ENCODE measurements around the gene SPPL3.
A peak's percentile ranks its signal among the peaks of the same experiment; 100 is the strongest.

SPPL3 gene

GRCh38 chr12:120903412-120904196 lies 554 bp downstream of the SPPL3 start (continued):
- TF ChIP-seq, protein P1, sequence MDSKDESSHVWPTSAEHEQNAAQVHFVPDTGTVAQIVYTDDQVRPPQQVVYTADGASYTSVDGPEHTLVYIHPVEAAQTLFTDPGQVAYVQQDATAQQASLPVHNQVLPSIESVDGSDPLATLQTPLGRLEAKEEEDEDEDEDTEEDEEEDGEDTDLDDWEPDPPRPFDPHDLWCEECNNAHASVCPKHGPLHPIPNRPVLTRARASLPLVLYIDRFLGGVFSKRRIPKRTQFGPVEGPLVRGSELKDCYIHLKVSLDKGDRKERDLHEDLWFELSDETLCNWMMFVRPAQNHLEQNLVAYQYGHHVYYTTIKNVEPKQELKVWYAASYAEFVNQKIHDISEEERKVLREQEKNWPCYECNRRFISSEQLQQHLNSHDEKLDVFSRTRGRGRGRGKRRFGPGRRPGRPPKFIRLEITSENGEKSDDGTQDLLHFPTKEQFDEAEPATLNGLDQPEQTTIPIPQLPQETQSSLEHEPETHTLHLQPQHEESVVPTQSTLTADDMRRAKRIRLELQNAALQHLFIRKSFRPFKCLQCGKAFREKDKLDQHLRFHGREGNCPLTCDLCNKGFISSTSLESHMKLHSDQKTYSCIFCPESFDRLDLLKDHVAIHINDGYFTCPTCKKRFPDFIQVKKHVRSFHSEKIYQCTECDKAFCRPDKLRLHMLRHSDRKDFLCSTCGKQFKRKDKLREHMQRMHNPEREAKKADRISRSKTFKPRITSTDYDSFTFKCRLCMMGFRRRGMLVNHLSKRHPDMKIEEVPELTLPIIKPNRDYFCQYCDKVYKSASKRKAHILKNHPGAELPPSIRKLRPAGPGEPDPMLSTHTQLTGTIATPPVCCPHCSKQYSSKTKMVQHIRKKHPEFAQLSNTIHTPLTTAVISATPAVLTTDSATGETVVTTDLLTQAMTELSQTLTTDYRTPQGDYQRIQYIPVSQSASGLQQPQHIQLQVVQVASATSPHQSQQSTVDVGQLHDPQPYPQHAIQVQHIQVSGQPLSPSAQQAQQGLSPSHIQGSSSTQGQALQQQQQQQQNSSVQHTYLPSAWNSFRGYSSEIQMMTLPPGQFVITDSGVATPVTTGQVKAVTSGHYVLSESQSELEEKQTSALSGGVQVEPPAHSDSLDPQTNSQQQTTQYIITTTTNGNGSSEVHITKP (tag by site-specific recombination; IDR thresholded peaks at IDR 0.05) = peak; percentile 61
- TF ChIP-seq ZBTB7A (tag by site-specific recombination; IDR thresholded peaks at IDR 0.05; ENCODE audit: low read depth) = 0 out of 2 replicates have a peak, but pooled peaks have one; percentile 23
- no peak for TF ChIP-seq RBAK (tag by site-specific recombination; IDR thresholded peaks at IDR 0.05)
- peak; percentile 66 for TF ChIP-seq KLF1 (tag by site-specific recombination; IDR thresholded peaks at IDR 0.05)
- peak; percentile 96 for TF ChIP-seq EGR2 (tag by site-specific recombination; IDR thresholded peaks at IDR 0.05; ENCODE audit: low read depth)
- TF ChIP-seq ZNF623 (tag by site-specific recombination; IDR thresholded peaks at IDR 0.05) = no peak
- TF ChIP-seq, protein P2, sequence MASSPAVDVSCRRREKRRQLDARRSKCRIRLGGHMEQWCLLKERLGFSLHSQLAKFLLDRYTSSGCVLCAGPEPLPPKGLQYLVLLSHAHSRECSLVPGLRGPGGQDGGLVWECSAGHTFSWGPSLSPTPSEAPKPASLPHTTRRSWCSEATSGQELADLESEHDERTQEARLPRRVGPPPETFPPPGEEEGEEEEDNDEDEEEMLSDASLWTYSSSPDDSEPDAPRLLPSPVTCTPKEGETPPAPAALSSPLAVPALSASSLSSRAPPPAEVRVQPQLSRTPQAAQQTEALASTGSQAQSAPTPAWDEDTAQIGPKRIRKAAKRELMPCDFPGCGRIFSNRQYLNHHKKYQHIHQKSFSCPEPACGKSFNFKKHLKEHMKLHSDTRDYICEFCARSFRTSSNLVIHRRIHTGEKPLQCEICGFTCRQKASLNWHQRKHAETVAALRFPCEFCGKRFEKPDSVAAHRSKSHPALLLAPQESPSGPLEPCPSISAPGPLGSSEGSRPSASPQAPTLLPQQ (tag by site-specific recombination; IDR thresholded peaks at IDR 0.05) = peak; percentile 47; the same call in 1 of the 2 replicates
- TF ChIP-seq ZNF664 (tag by site-specific recombination; IDR thresholded peaks at IDR 0.05) = no peak
- no peak for TF ChIP-seq ZNF645 (tag by site-specific recombination; IDR thresholded peaks at IDR 0.05)
- TF ChIP-seq ZNF214 (tag by site-specific recombination; IDR thresholded peaks at IDR 0.05; ENCODE audit: borderline replicate concordance) = no peak; the same call in 1 of the 2 replicates
- TF ChIP-seq ZNF221 (tag by site-specific recombination; IDR thresholded peaks at IDR 0.05; ENCODE audit: borderline replicate concordance) = no peak
- no peak for TF ChIP-seq WT1 (tag by site-specific recombination; IDR thresholded peaks at IDR 0.05)
- no peak for TF ChIP-seq ZSCAN5A (tag by site-specific recombination; IDR thresholded peaks at IDR 0.05)
- no peak; the same call in 1 of the 2 replicates for TF ChIP-seq SP7 (tag by site-specific recombination; IDR thresholded peaks at IDR 0.05)
- TF ChIP-seq ZIC2 (tag by site-specific recombination; IDR thresholded peaks at IDR 0.05) = no peak
- TF ChIP-seq ZNF518A (tag by site-specific recombination; conservative IDR thresholded peaks at IDR 0.05; ENCODE audit: low read depth) = no peak
- peak; percentile 95 for TF ChIP-seq ZFHX2 (tag by site-specific recombination; conservative IDR thresholded peaks at IDR 0.05)
- 0 out of 2 replicates have a peak, but pooled peaks have one; percentile 36 for TF ChIP-seq ZXDB (tag by site-specific recombination; IDR thresholded peaks at IDR 0.05)
- TF ChIP-seq, protein P3, sequence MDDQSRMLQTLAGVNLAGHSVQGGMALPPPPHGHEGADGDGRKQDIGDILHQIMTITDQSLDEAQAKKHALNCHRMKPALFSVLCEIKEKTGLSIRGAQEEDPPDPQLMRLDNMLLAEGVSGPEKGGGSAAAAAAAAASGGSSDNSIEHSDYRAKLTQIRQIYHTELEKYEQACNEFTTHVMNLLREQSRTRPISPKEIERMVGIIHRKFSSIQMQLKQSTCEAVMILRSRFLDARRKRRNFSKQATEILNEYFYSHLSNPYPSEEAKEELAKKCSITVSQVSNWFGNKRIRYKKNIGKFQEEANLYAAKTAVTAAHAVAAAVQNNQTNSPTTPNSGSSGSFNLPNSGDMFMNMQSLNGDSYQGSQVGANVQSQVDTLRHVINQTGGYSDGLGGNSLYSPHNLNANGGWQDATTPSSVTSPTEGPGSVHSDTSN (CRISPR knock-in tag; IDR thresholded peaks at IDR 0.05) = no peak
- TF ChIP-seq ZNF48 (tag by site-specific recombination; IDR thresholded peaks at IDR 0.05) = no peak
- TF ChIP-seq, protein P4, sequence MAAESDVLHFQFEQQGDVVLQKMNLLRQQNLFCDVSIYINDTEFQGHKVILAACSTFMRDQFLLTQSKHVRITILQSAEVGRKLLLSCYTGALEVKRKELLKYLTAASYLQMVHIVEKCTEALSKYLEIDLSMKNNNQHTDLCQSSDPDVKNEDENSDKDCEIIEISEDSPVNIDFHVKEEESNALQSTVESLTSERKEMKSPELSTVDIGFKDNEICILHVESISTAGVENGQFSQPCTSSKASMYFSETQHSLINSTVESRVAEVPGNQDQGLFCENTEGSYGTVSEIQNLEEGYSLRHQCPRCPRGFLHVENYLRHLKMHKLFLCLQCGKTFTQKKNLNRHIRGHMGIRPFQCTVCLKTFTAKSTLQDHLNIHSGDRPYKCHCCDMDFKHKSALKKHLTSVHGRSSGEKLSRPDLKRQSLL (tag by site-specific recombination; IDR thresholded peaks at IDR 0.05) = peak; percentile 94
- TF ChIP-seq BCL11A (tag by site-specific recombination; IDR thresholded peaks at IDR 0.05; ENCODE audit: low read depth) = 0 out of 2 replicates have a peak, but pooled peaks have one; percentile 52

Data from HEK293 (cell line).